CD4-positive, CD25-positive, alpha-beta regulatory T cell (primary cell): ENCODE results near the gene GSTM1. TPM values are rescaled to one million over a fixed set of nuclear protein-coding genes. Genes with fewer than 3 reads are reported as not detected.
"Not testable (repeated sequence)": the region's sequence is repeated elsewhere in the genome, so short reads cannot be mapped to it uniquely, and the experiment has no call there.

Experiments
- ATAC-seq, 2 donors: fragments of 150-1000 bp; cut with Tn5 transposase; one replicate each; pipeline ENCODE4 v1.10.0; 2021; ENCODE audit warnings: low read depth in 2 of 2, moderate number of reproducible peaks in 2 of 2, moderate library complexity in 1 of 2
- DNase-seq, 3 donors: peaks; one replicate each; pipeline versions ENCODE4 v3.0.0 to v3.0.0-alpha.2; 2012 to 2022; ENCODE audit warnings: mixed read lengths in 1 of 3
- H3K27ac ChIP-seq: one replicate; pipeline ENCODE4 v1.7.0; 2013; ENCODE audit warnings: mild to moderate bottlenecking, low read length; ENCODE audit not compliant: insufficient read depth, poor library complexity, severe bottlenecking
- H3K27me3 ChIP-seq: one replicate; pipeline ENCODE4 v1.7.0; 2013; ENCODE audit warnings: low read length; ENCODE audit not compliant: control insufficient read depth, insufficient read depth
- H3K36me3 ChIP-seq: one replicate; pipeline ENCODE4 v1.7.0; 2013; ENCODE audit warnings: mild to moderate bottlenecking, low read length, moderate library complexity; ENCODE audit not compliant: control insufficient read depth, insufficient read depth
- H3K4me1 ChIP-seq: 2 replicates; pipeline ENCODE4 v1.7.0; 2013; ENCODE audit warnings: mild to moderate bottlenecking, low read length; ENCODE audit not compliant: insufficient read depth, control insufficient read depth, poor library complexity, severe bottlenecking
- H3K4me3 ChIP-seq: one replicate; pipeline ENCODE4 v1.7.0; 2013; ENCODE audit warnings: low read depth, mild to moderate bottlenecking, low read length, moderate library complexity
- H3K9me3 ChIP-seq, 2 experiments: 1 replicate in 1 of 2; 2 replicates in 1 of 2; pipeline ENCODE4 v1.7.0; 2013; ENCODE audit warnings: low read length in 2 of 2, mild to moderate bottlenecking in 1 of 2, moderate library complexity in 1 of 2; ENCODE audit not compliant: control insufficient read depth in 2 of 2
- H3K27ac Mint-ChIP-seq, 3 donors: one replicate each; pipeline ENCODE4 v1.8.0; 2020 to 2022; ENCODE audit warnings: mild to moderate bottlenecking in 3 of 3, mixed read lengths in 3 of 3, moderate library complexity in 2 of 3
- H3K27me3 Mint-ChIP-seq: one replicate; pipeline ENCODE4 v1.8.0; 2022; ENCODE audit warnings: mild to moderate bottlenecking, mixed read lengths
- H3K36me3 Mint-ChIP-seq: one replicate; pipeline ENCODE4 v1.8.0; 2020; ENCODE audit warnings: mixed read lengths
- H3K4me1 Mint-ChIP-seq, 4 donors: one replicate each; pipeline ENCODE4 v1.8.0; 2020 to 2022; ENCODE audit warnings: mixed read lengths in 4 of 4, mild to moderate bottlenecking in 1 of 4
- H3K4me3 Mint-ChIP-seq, 4 donors: one replicate each; pipeline ENCODE4 v1.8.0; 2020 to 2022; ENCODE audit warnings: mild to moderate bottlenecking in 4 of 4, mixed read lengths in 4 of 4, moderate library complexity in 3 of 4
- H3K9me3 Mint-ChIP-seq, 7 donors: one replicate each; pipeline ENCODE4 v1.8.0; 2020 to 2022; ENCODE audit warnings: mixed read lengths in 7 of 7, mild to moderate bottlenecking in 3 of 7, moderate library complexity in 2 of 7
- polyA plus RNA-seq, 4 donors: library from polyadenylated mRNA; unstranded; fragments of 300-500 nt; fragmentation: Illumina TruSeq; gene quantifications; one replicate each; pipeline ENCODE4 v1.2.3, GENCODE V29; 2021
- total RNA-seq: library from RNA; stranded (reverse); gene quantifications from one replicate; pipeline ENCODE4 v1.2.3, GENCODE V29; 2022

GSTM1 gene
- total and polyA plus RNA-seq, 5 donors from 2014 or later, result 18.7 to 123 (median 46.1) TPM; not detected in 1

DNA sequence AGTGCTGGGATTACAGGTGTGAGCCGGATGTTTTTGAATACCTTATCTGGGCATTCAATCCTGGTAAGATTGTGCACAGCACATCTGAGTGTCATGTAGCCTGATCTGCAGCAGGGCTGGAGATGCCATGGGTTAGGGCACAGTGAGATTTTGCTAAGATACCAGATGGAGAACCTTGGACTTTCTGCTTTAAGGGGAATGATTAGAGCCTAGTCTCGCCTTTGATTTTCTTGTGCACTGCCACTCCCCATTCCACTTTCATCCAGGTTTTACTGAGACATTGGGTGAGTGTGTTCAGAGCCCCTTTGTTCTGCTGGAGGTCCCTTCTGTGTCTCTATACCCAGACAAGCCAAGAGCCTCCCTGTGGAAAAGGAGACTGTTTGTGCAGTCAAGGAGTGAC lies 13.8 kb upstream of the GSTM1 start:
- not testable (repeated sequence) for H3K27me3 Mint-ChIP-seq, H3K4me1 ChIP-seq, H3K36me3 ChIP-seq, H3K27me3 ChIP-seq, H3K36me3 Mint-ChIP-seq, H3K4me3 ChIP-seq, ATAC-seq, H3K27ac Mint-ChIP-seq, H3K4me3 Mint-ChIP-seq, H3K9me3 Mint-ChIP-seq, H3K9me3 ChIP-seq, DNase-seq, H3K27ac ChIP-seq
- H3K4me1 Mint-ChIP-seq, result peaks cover 0 to 12% (median 3%) of the 10 kb centered on the region in 4 donors

DNA sequence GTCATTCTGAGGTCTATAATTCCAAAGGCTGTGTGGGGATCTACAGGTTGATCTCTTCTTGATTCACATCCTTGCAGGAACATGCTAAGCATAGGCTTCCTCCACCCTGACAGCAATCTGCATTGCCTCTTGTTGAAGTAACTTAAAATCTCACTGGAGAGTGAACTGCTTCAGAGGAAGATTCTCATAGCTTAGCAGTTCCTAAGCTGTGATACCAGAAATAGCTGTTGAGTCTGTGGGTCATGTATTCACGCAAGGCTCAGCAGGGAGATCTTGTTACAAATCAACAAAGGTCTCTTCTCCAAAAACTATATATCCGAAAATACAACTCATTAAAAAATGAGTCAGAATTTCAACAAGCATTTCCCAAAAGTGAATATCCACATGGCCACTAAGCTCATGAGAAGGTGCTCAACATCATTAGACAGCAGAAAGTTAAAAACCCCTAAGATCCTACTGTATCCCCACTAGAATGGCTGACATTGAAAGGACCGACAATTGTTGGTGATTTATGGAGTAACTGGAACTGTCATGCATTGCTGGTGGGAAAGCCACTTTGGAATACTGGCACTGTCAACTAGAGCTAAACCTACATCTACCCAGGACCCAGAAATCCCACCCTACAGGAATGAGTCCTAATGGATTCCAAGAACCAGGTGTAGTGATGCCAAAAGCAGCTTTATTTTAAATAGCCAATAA lies 10.8 kb upstream of the GSTM1 start:
- ATAC-seq, H3K4me1 ChIP-seq, H3K36me3 Mint-ChIP-seq, H3K4me1 Mint-ChIP-seq, DNase-seq, H3K9me3 ChIP-seq, H3K9me3 Mint-ChIP-seq, H3K4me3 Mint-ChIP-seq, H3K4me3 ChIP-seq, H3K27me3 Mint-ChIP-seq, H3K36me3 ChIP-seq, H3K27me3 ChIP-seq, H3K27ac Mint-ChIP-seq, H3K27ac ChIP-seq: not testable (repeated sequence)

DNA sequence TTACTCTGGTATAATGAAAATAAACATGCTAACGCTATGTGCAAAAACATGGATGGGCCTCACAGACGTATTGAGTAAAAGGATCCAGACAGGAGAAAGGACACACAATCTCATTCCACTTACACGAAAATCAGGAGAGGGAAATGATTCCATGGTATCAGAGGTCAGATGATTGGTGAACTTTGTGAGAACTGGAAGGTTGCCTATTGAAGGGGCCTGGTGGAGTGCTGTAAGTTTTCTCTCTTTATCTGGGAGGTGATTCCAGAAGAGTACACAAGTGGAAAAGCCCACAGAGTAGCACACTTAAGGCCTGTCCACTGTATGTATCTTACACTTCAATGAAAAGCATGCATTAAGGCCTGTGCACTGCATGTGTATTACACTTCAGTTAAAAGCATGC lies 10.2 kb upstream of the GSTM1 start:
- H3K27ac Mint-ChIP-seq, result no peak overlapping the region
- no peak for ATAC-seq
- no peaks in the 10 kb centered on the region for H3K9me3 Mint-ChIP-seq

DNA sequence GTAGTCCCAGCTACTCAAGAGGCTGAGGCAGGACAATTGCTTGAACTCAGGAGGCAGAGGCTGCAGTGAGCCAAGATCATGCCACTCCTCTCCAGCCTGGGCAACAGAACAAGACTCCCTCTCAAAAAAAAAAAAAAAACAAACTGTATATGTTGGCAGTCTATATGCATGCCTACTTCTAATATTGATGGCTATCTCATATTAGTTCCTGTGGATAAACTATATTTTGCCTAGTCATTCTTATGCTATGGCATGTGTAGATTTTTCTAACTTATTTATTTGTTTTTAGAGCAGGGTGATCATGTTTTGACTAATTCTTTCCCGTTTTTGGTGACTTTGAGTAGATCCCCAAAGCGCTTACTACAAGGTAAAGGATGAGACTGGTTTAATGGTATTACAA lies 9.0 kb upstream of the GSTM1 start:
- H3K27me3 ChIP-seq, H3K4me3 Mint-ChIP-seq, H3K36me3 ChIP-seq: not testable (repeated sequence)

More for the DNA sequence above, 10.2 kb upstream of the GSTM1 start:
- no peak for DNase-seq
- Histone ChIP-seq H3K4me3 (no peak overlapping the region), H3K27ac (no peak overlapping the region), H3K36me3 (no peaks in the 10 kb centered on the region), H3K27me3 (no peaks in the 10 kb centered on the region), H3K9me3 (no peaks in the 10 kb centered on the region), H3K4me1 (no peaks in the 10 kb centered on the region)
- no peaks in the 10 kb centered on the region for H3K27me3 Mint-ChIP-seq
- H3K4me3 Mint-ChIP-seq, result no peak overlapping the region
- no peaks in the 10 kb centered on the region for H3K4me1 Mint-ChIP-seq
- H3K36me3 Mint-ChIP-seq, result no peaks in the 10 kb centered on the region

GRCh38 chr1:109684777-109685176 lies 2.8 kb upstream of the GSTM1 start:
- H3K4me1 Mint-ChIP-seq, H3K27ac ChIP-seq, H3K27ac Mint-ChIP-seq, H3K27me3 ChIP-seq, H3K9me3 Mint-ChIP-seq, H3K4me3 Mint-ChIP-seq, H3K27me3 Mint-ChIP-seq, H3K36me3 Mint-ChIP-seq, H3K36me3 ChIP-seq, ATAC-seq, DNase-seq, H3K4me3 ChIP-seq, H3K9me3 ChIP-seq, H3K4me1 ChIP-seq: not testable (repeated sequence)

More for the DNA sequence above, 9.0 kb upstream of the GSTM1 start:
- not testable (repeated sequence) for H3K9me3 ChIP-seq, H3K27me3 Mint-ChIP-seq, H3K4me1 Mint-ChIP-seq, ATAC-seq, H3K4me3 ChIP-seq, DNase-seq, H3K27ac Mint-ChIP-seq, H3K27ac ChIP-seq, H3K9me3 Mint-ChIP-seq, H3K36me3 Mint-ChIP-seq, H3K4me1 ChIP-seq

DNA sequence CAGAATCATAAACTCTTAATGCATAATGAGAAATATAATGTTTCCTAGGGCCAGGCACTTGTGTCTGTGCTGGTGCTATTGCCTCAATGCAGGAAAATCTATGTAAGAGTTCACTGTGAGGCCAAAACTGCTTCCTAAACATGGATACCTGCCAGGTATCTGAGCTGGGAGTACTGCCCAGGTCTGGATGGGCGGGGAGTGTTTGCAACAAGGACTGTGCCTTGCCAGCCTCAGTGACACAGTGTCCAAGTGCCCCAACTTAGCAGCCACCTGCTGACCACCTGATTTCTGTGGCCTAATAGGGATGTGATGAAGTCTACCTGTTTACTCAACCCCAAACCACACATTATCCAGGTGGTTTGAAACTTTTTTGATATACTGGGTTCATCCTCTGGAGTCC lies 2.2 kb upstream of the GSTM1 start:
- not testable (repeated sequence) for H3K27me3 ChIP-seq, DNase-seq, H3K4me3 ChIP-seq, H3K4me1 ChIP-seq, H3K9me3 ChIP-seq, H3K27me3 Mint-ChIP-seq, H3K27ac Mint-ChIP-seq, H3K36me3 ChIP-seq, H3K36me3 Mint-ChIP-seq, H3K4me3 Mint-ChIP-seq, ATAC-seq, H3K27ac ChIP-seq, H3K4me1 Mint-ChIP-seq, H3K9me3 Mint-ChIP-seq

DNA sequence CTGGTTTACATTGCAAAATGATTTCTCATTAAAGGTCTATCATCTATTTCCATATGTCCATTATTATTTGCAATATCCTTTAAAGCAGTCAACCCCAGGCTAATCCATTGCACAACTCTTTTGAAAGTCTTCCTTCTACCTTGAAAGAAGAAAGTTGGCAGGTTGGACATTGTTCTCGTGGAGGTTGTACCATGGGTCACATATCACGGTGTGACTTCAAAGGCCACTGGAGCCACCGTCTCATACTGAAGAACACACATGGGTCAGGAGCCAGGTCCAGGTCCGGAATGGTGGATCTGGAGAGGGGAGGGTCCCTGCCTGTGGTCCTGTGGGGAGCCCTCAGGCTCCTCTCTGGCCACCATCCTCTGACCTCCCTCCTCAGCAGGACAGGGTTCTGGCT lies 1.7 kb upstream of the GSTM1 start:
- not testable (repeated sequence) for H3K27me3 ChIP-seq, H3K4me3 ChIP-seq, H3K36me3 ChIP-seq, DNase-seq, H3K27ac ChIP-seq, H3K9me3 ChIP-seq, H3K27ac Mint-ChIP-seq, H3K4me3 Mint-ChIP-seq, H3K27me3 Mint-ChIP-seq, H3K4me1 Mint-ChIP-seq, H3K36me3 Mint-ChIP-seq, ATAC-seq, H3K4me1 ChIP-seq, H3K9me3 Mint-ChIP-seq

- not testable (repeated sequence) for H3K4me3 ChIP-seq, H3K9me3 Mint-ChIP-seq, H3K36me3 ChIP-seq, H3K4me1 ChIP-seq, H3K27me3 ChIP-seq, H3K27ac ChIP-seq, H3K9me3 ChIP-seq, H3K27me3 Mint-ChIP-seq, H3K36me3 Mint-ChIP-seq, DNase-seq, ATAC-seq
- peak overlapping the region in 2 of 3 donors; percentile 64 to 90 for H3K27ac Mint-ChIP-seq
- peaks cover 0 to 14% (median 0%) of the 10 kb centered on the region in 4 donors for H3K4me1 Mint-ChIP-seq
- peak overlapping the region in 3 of 4 donors; percentile 88 to 94 (median 92) for H3K4me3 Mint-ChIP-seq
Observed at GRCh38 chr1:109687109-109687508, 508 bp upstream of the GSTM1 start.
